ENCODE data around the gene ZNF672.
"Not testable (repeated sequence)": the region's sequence is repeated elsewhere in the genome, so short reads cannot be mapped to it uniquely, and the experiment has no call there.

ZNF672 gene

DNA sequence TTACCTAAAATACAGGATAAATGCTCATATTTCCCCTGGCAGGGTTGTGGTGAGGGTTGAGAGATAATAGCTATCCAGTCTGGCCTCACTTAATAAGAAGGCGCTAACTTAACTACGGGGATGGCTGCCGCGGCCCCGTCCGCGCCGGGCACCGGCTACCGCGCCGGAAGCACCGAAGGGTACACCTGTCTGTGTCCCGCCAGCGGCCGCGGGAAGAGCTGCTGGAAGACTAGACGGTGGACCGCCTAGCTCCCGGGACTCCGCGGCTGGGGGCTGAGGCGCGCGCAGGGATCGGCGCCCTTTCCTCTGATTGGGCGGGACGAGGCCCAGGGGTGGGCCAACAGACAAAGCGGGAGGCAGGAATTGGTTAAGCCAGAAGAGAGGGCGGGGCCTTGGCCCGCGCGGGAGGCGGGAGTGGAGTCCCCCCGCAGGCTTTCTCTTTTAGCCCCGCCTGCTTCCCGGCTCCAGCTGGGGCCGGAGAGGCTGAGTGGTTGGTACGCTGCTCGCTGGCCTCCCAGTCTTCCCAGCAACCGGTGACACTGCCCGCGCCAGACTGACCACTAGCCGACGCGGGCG is at the start of gene ZNF672:
ZNF672 (plus strand) TSS at position 444 of the 576 bp plus-strand sequence. CDS start 9,051 bp downstream, outside the sequence.
- peak; percentile 98 to 99 for DNase-seq

GRCh38 chr1:248788327-248788726 is 49.7 kb upstream of the ZNF672 start:
- no peak for DNase-seq

GRCh38 chr1:248789337-248789736 is 48.7 kb upstream of the ZNF672 start:
- DNase-seq: not testable (repeated sequence)

- no peak for DNase-seq
Measured at GRCh38 chr1:248790456-248790855, 47.6 kb upstream of the ZNF672 start.

DNA sequence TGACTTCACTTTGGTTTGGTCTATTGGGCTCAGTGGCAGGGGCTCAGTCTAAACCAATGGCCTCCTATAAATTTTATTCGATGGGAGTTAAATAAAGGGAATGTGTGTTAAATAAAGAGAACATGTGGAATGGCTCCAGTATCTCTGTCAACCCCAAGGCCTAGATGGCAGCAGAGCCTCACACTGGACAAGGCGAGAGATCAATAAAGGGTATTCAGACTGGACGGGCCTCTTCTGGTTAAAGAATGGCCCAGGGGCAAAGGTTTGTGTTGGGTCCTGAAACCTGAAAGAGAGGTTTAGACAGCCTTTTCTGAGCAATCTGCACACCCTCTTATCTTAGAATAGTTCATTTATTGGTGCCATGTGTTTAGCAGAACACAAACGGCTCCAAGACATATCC is 47.0 kb upstream of the ZNF672 start:
- no peak for DNase-seq

DNA sequence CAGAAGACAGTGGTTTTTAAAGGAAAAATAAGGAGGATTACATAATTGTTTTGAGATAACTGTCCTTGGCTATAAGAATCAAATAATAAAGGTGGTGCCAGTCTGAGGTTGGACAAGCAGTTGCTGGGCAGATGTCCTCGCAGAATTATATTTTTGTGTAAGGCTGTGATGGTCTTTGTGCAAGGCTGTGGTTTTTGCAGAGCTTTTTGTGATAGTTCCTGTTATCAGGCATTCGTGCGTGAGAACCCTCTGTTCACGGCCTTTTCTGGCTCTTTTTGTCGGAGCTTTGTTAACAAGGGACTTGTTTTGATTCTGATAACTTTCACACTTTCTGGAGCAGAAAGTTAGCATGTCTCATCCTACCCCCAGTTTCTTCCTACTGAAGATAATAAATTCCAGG is 45.7 kb upstream of the ZNF672 start:
- DNase-seq: no peak

- DNase-seq: no peak
Measured at GRCh38 chr1:248793592-248793991, 44.4 kb upstream of the ZNF672 start.

GRCh38 chr1:248794663-248795062 is 43.4 kb upstream of the ZNF672 start:
- DNase-seq: not testable (repeated sequence)

- DNase-seq: no peak
Measured at GRCh38 chr1:248798791-248799190, 39.2 kb upstream of the ZNF672 start.

- DNase-seq: no peak
Measured at GRCh38 chr1:248800459-248800858, 37.6 kb upstream of the ZNF672 start.

GRCh38 chr1:248802454-248802853 is 35.6 kb upstream of the ZNF672 start:
- no peak for DNase-seq

DNA sequence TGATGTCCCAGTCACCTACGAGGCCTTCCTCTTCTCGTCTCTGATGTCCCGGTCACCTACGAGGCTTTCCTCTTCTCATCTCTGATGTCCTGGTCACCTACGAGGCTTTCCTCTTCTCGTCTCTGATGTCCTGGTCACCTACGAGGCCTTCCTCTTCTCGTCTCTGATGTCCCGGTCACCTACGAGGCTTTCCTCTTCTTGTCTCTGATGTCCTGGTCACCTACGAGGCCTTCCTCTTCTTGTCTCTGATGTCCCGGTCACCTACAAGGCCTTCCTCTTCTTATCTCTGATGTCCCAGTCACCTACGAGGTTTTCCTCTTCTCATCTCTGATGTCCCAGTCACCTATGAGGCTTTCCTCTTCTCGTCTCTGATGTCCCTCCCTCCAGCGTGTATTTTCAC is 34.5 kb upstream of the ZNF672 start:
- DNase-seq: not testable (repeated sequence)

DNA sequence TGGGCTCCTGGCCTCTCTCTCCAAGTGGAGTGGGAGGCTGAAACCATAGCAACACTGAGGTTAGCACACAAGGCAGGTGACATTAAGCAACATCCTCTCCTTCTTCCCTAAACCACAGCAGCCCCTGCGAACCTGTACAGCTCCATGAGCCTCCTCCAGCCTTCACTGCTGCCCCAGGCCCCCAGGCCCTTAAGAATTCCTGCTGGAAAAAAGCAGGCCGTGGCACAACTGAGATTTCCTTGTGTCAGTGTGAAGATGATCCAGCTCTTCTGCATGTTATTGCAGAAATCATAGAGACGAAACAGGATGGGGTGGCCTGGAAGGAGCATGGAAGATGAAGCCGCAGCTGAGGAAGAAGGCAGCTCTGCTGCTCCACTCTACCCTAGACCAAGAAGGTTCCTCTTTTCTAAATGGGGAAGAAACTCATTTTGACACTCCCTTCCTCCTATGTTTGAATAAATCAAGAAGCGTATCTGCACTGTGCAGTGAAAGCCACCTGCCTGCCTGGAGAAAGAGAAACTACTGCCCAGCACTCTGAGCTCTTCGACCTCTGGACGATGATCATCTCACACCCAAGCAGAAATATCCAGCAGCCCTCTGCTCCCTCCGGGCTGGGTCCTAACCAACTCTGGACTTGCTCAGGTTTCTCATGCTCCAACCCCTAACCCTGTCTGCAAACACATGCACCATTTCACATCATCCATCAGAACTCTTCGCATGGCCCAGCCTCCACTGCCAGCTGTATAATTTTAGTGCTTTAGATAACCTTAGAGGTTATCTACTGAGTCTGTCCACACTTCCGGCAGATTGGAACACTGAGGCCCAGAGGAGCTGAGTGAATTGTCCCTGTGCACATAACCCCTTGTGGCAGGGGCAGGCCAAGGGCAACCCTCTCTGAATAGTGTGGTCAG is 33.0 kb upstream of the ZNF672 start:
- no peak for DNase-seq

DNA sequence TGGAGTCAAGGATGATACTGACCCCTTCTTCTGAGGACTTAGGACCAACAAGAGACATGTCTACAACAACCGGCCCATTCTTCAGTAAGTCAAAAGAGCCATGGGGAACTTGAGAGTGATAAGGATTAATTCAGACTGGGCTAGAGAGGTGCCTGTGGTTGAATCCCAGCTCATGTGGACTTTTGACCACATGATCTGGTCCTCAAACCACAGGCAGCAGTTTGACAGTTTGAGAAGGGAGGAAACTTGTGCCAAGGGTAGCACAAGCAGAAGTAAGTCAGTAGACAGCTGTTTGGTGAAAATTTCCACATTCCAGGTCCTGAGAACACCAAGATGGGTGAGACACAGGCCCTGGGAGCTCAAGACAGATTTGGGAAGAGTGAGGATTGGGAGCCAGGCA is 32.1 kb upstream of the ZNF672 start:
- peak in 1 of 2 donors; percentile 24 for DNase-seq

GRCh38 chr1:248807067-248807737 is 30.8 kb upstream of the ZNF672 start:
- DNase-seq: peak; percentile 58 to 59

- no peak for DNase-seq
Measured at GRCh38 chr1:248808876-248809275, 29.1 kb upstream of the ZNF672 start.

GRCh38 chr1:248810000-248810726 is 27.9 kb upstream of the ZNF672 start:
- no peak for DNase-seq

DNA sequence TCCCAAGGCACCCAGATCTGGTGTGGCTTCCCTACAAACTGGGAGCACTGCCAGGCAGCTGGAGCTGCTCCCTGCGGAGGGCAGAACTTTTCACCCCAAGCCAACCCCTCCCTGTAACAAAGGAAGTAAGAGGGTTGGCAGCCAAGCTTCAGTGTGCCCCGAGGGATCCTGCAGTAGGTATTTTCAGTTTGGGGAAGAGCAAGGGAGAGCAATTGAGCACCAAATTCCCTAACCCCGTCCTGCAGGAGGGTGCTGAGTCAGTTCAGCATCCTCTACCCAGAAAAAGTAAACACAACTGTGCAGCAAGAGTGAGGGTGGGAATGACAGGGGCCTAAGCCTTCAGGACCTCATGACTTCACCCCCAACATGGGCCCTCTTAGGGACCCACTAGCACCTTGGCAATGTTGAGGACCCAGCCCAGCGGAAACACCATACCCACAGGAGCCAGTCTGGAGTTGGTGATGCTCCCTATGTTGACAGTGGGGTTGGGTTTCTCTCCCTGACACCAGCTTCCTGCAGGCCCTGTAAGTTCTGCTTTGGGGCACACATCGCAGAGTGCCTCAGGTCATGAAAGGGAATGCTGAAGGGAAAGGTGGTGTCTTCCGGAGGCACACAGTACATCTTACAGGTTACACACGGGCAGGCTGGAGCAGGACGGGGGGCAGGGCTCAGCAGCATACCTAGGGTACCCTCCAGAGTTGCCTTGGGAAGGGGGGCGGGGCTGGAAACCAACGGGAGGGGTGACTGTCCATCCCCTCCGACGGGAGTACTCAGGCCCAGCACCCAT is 27.1 kb upstream of the ZNF672 start:
- DNase-seq: no peak

- DNase-seq: no peak
Measured at GRCh38 chr1:248811514-248812490, 26.2 kb upstream of the ZNF672 start.

- no peak for DNase-seq
Measured at GRCh38 chr1:248812736-248813425, 25.1 kb upstream of the ZNF672 start.

All from hippocampal formation (tissue), 2 donors.